ENCODE measurements around the gene HEBP2. TPM values are rescaled to one million over a fixed set of nuclear protein-coding genes. Genes with fewer than 3 reads are reported as not detected.

Gene HEBP2
- total and polyA plus RNA-seq, 2 experiments from 2014 or later = 25.6 to 118 TPM

GRCh38 chr6:138415125-138415524 is 11.1 kb downstream of the HEBP2 start:
- H3K4me3 Mint-ChIP-seq = no peak overlapping the region
- Histone ChIP-seq H3K4me1 (ENCODE audit: insufficient read depth) (no peaks in the 10 kb centered on the region), H3K4me2 (no peak overlapping the region), H4K20me1 (replicated peaks; ENCODE audit: insufficient read depth) (no peaks in the 10 kb centered on the region; the same call in 1 of the 2 replicates), H3K36me3 (ENCODE audit: insufficient read depth) (peaks cover 17% of the 10 kb centered on the region), H3K79me2 (replicated peaks; ENCODE audit: insufficient read depth) (no peaks in the 10 kb centered on the region), H3K4me3 (no peak overlapping the region), H3K27me3 (ENCODE audit: insufficient read depth) (no peaks in the 10 kb centered on the region), H2AFZ (no peak overlapping the region), H3K9me2 (ENCODE audit: insufficient read depth) (no peaks in the 10 kb centered on the region), H3F3A (replicated peaks; ENCODE audit: low read depth) (no peaks in the 10 kb centered on the region), H3K27ac (ENCODE audit: low read depth) (no peak overlapping the region)
- H3K4me1 Mint-ChIP-seq = no peaks in the 10 kb centered on the region
- TF ChIP-seq EZH2 (IDR thresholded peaks at IDR 0.05; ENCODE audit: low read depth, unreplicated experiment) (no peak), JUNB (IDR thresholded peaks at IDR 0.05; ENCODE audit: unreplicated experiment) (no peak), ZNF331 (CRISPR knock-in tag; IDR thresholded peaks at IDR 0.05; ENCODE audit: low read depth) (no peak), STAT1 (IDR thresholded peaks at IDR 0.05; ENCODE audit: unreplicated experiment) (no peak), POLR2AphosphoS5 (IDR thresholded peaks at IDR 0.05; ENCODE audit: low read depth) (no peak), ETS1 (IDR thresholded peaks at IDR 0.05) (no peak), ZNF462 (CRISPR knock-in tag; IDR thresholded peaks at IDR 0.05) (no peak), CREB1 (CRISPR knock-in tag; IDR thresholded peaks at IDR 0.05; ENCODE audit: low read depth) (no peak), ZNF114 (CRISPR knock-in tag; IDR thresholded peaks at IDR 0.05) (no peak), EZH2phosphoT487 (IDR thresholded peaks at IDR 0.05; ENCODE audit: unreplicated experiment) (no peak), NANOG (IDR thresholded peaks at IDR 0.05; ENCODE audit: borderline replicate concordance) (no peak)
- TF ChIP-seq, protein P1, sequence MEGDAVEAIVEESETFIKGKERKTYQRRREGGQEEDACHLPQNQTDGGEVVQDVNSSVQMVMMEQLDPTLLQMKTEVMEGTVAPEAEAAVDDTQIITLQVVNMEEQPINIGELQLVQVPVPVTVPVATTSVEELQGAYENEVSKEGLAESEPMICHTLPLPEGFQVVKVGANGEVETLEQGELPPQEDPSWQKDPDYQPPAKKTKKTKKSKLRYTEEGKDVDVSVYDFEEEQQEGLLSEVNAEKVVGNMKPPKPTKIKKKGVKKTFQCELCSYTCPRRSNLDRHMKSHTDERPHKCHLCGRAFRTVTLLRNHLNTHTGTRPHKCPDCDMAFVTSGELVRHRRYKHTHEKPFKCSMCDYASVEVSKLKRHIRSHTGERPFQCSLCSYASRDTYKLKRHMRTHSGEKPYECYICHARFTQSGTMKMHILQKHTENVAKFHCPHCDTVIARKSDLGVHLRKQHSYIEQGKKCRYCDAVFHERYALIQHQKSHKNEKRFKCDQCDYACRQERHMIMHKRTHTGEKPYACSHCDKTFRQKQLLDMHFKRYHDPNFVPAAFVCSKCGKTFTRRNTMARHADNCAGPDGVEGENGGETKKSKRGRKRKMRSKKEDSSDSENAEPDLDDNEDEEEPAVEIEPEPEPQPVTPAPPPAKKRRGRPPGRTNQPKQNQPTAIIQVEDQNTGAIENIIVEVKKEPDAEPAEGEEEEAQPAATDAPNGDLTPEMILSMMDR (conservative IDR thresholded peaks at IDR 0.05; ENCODE audit: low read depth in 2 of 2) = no peak
- TF ChIP-seq, protein P2, sequence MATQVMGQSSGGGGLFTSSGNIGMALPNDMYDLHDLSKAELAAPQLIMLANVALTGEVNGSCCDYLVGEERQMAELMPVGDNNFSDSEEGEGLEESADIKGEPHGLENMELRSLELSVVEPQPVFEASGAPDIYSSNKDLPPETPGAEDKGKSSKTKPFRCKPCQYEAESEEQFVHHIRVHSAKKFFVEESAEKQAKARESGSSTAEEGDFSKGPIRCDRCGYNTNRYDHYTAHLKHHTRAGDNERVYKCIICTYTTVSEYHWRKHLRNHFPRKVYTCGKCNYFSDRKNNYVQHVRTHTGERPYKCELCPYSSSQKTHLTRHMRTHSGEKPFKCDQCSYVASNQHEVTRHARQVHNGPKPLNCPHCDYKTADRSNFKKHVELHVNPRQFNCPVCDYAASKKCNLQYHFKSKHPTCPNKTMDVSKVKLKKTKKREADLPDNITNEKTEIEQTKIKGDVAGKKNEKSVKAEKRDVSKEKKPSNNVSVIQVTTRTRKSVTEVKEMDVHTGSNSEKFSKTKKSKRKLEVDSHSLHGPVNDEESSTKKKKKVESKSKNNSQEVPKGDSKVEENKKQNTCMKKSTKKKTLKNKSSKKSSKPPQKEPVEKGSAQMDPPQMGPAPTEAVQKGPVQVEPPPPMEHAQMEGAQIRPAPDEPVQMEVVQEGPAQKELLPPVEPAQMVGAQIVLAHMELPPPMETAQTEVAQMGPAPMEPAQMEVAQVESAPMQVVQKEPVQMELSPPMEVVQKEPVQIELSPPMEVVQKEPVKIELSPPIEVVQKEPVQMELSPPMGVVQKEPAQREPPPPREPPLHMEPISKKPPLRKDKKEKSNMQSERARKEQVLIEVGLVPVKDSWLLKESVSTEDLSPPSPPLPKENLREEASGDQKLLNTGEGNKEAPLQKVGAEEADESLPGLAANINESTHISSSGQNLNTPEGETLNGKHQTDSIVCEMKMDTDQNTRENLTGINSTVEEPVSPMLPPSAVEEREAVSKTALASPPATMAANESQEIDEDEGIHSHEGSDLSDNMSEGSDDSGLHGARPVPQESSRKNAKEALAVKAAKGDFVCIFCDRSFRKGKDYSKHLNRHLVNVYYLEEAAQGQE (IDR thresholded peaks at IDR 0.05; ENCODE audit: unreplicated experiment) = no peak
- H3K36me3 Mint-ChIP-seq (ENCODE audit: low read depth) = peaks cover 52% of the 10 kb centered on the region
- ATAC-seq = no peak
- H3K27ac Mint-ChIP-seq = no peak overlapping the region
- peaks cover 5% of the 10 kb centered on the region for H3K27me3 Mint-ChIP-seq (ENCODE audit: insufficient read depth, low read depth, poor library complexity)
- no peaks in the 10 kb centered on the region for H3K9me3 Mint-ChIP-seq
- DNase-seq (ENCODE audit: low spot score) = no peak
